ENCODE results near the gene SLC15A2. TPM values are rescaled to one million over a fixed set of nuclear protein-coding genes. Genes with fewer than 3 reads are reported as not detected.

The SLC15A2 gene
- total and polyA plus RNA-seq, 10 of the 15 experiments (the other 5 are each of a cell fraction or from before 2014, with no cell fraction given): 0.64 to 7.2 (median 2.4) TPM

DNA sequence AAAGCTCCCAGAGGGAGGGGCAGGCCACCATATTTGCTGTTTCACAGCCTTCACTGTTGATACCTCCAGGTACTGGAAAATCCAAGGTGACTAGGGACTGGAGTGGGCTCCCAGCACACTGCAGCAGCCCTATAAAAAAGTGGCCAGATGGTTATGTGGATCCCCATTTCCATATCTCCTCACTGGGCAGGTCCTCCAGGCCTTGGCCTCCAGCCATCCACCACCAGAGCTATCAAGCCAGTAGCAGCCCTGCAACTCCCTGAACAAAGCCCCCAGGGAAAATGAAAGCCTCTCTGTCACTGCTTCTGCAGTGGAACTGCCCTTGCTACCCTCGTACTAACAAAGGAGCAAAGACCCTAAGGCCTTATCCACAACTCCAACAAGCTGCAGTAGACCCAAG lies 69.4 kb downstream of the SLC15A2 start:
- Histone ChIP-seq H2AFZ (ENCODE audit: control insufficient read depth, low read depth, low read length) (no peak overlapping the region), H3K27me3 (replicated peaks in 1 of 2; ENCODE audit: control insufficient read depth in 2 of 2, insufficient read depth in 2 of 2, low read length in 1 of 2) (no peaks in the 10 kb centered on the region), H3K79me2 (ENCODE audit: control insufficient read depth, insufficient read depth, low read length) (no peaks in the 10 kb centered on the region), H3K9ac (ENCODE audit: control insufficient read depth, insufficient read depth, low read length) (no peak overlapping the region), H4K20me1 (ENCODE audit: control insufficient read depth, insufficient read depth) (no peaks in the 10 kb centered on the region), H3K4me2 (ENCODE audit: control insufficient read depth, insufficient read depth) (no peak overlapping the region), H3K4me1 (ENCODE audit: control insufficient read depth, insufficient read depth, low read length) (no peaks in the 10 kb centered on the region), H3K36me3 (ENCODE audit: control insufficient read depth in 2 of 2, insufficient read depth in 2 of 2, low read length in 1 of 2) (no peaks in the 10 kb centered on the region), H3K9me3 (replicated peaks; ENCODE audit: control insufficient read depth, insufficient read depth, low read length) (no peaks in the 10 kb centered on the region; the same call in 2 of the 3 replicates), H3K27ac (ENCODE audit: control insufficient read depth, insufficient read depth) (no peak overlapping the region), H3K4me3 (no peak overlapping the region)
- no peak for ATAC-seq
- no peak for TF ChIP-seq ZNF274 (IDR thresholded peaks at IDR 0.05; ENCODE audit: insufficient read depth, insufficient read length)
- TF ChIP-seq, protein P1, sequence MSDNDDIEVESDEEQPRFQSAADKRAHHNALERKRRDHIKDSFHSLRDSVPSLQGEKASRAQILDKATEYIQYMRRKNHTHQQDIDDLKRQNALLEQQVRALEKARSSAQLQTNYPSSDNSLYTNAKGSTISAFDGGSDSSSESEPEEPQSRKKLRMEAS (IDR thresholded peaks at IDR 0.05; ENCODE audit: low read depth, low read length): no peak
- TF ChIP-seq, protein P2, sequence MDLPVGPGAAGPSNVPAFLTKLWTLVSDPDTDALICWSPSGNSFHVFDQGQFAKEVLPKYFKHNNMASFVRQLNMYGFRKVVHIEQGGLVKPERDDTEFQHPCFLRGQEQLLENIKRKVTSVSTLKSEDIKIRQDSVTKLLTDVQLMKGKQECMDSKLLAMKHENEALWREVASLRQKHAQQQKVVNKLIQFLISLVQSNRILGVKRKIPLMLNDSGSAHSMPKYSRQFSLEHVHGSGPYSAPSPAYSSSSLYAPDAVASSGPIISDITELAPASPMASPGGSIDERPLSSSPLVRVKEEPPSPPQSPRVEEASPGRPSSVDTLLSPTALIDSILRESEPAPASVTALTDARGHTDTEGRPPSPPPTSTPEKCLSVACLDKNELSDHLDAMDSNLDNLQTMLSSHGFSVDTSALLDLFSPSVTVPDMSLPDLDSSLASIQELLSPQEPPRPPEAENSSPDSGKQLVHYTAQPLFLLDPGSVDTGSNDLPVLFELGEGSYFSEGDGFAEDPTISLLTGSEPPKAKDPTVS (IDR thresholded peaks at IDR 0.05; ENCODE audit: low read depth, low read length): no peak
- TF ChIP-seq SIX5 (IDR thresholded peaks at IDR 0.05; ENCODE audit: low read depth, low read length, severe bottlenecking): no peak
- no peak for TF ChIP-seq POLR2AphosphoS5 (IDR thresholded peaks at IDR 0.05; ENCODE audit: low read length)
- TF ChIP-seq SIN3A (IDR thresholded peaks at IDR 0.05; ENCODE audit: low read depth, low read length): no peak
- no peak for TF ChIP-seq IRF4 (IDR thresholded peaks at IDR 0.05; ENCODE audit: low read depth, low read length)
- no peak for TF ChIP-seq IKZF1 (conservative IDR thresholded peaks at IDR 0.05)
- TF ChIP-seq CREB1 (IDR thresholded peaks at IDR 0.05; ENCODE audit: low read depth): no peak
- no peak for TF ChIP-seq CHD2 (IDR thresholded peaks at IDR 0.05; ENCODE audit: borderline replicate concordance, low read depth, low read length)
- TF ChIP-seq HDAC2 (IDR thresholded peaks at IDR 0.05): no peak
- TF ChIP-seq JUNB (IDR thresholded peaks at IDR 0.05): no peak
- TF ChIP-seq CEBPZ (IDR thresholded peaks at IDR 0.05; ENCODE audit: low read depth, low read length): no peak
- no peak for TF ChIP-seq HCFC1 (IDR thresholded peaks at IDR 0.05; ENCODE audit: low read length)
- no peak for TF ChIP-seq TCF3 (IDR thresholded peaks at IDR 0.05; ENCODE audit: borderline replicate concordance, insufficient read depth, low read depth, low read length)
- TF ChIP-seq PAX5 (IDR thresholded peaks at IDR 0.05; ENCODE audit: borderline replicate concordance, low read depth, low read length): no peak
- in situ Hi-C loops (cut with MboI) (no loop called here), intact Hi-C loops (cut with micrococcal nuclease; ENCODE audit: unreplicated experiment) (no loop called here)
- POLR2A ChIA-PET: no interaction called here
- no TSS peak for BruUV-seq (replicated peaks)
- WGBS (ENCODE audit: insufficient coverage, insufficient replicate concordance, low lambda C conversion rate, missing lambda C conversion rate): 82% methylated on average over 1 of the region's 1 CpG
- DNase-seq (ENCODE audit: low read depth, low spot score): no peak
- SMC1A ChIA-PET (ENCODE audit: uncharacterized antibody, unreplicated experiment): interaction anchor here (1.4 kb wide), 1 partner anchor 29 kb away, joined by 3 read pairs; no protein-coding TSS in a partner anchor
- CTCF ChIA-PET: no interaction called here
- FAIRE-seq: no peak
- RAD21 ChIA-PET (ENCODE audit: unreplicated experiment): no interaction called here
